ENCODE results near the gene LCT. TPM values are rescaled to one million over a fixed set of nuclear protein-coding genes. Genes with fewer than 3 reads are reported as not detected.

LCT gene
- total and polyA plus RNA-seq, 8 donors: 0.58 to 12.3 TPM; not detected in 6

DNA sequence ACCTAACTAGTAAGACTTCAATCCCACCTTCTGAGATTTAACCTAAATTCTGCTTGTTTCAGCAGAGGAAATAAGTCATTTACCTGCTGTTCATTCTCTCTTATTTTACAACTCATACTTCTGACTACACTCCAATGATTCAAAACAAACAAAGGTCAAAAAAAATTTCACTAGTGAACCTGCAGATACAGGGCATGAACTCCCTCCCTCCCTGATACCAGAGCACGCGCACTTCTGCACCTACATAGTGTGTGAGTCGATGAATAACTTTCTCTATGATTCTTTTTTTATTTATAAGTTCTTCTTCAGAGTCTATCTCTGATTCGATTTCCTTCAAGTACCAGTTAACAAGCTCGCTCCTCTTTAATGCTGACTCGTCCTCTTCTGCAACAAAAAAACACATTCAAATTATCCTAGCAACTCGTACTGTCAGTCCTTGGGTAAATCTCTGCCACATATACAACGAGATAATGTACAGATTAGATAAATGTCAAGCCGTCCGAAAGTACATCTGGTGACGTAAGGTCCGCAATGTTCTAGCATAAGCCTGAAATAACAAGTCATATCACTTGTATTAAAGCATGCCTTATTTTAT, 7.4 kb upstream of the LCT start:
- Histone ChIP-seq H3K4me3 (no peak overlapping the region), H3K27me3 (no peaks in the 10 kb centered on the region), H3K27ac (no peak overlapping the region), H3K9me3 (no peaks in the 10 kb centered on the region), H3K4me1 (peaks cover 0 to 10% (median 0%) of the 10 kb centered on the region in 4 donors), H3K36me3 (peaks cover 6 to 74% (median 72%) of the 10 kb centered on the region in 4 donors)
- WGBS, 5 donors: 77 to 85% (median 83%) methylated on average over 12 of the region's 12 CpGs
- TF ChIP-seq POLR2A (IDR thresholded peaks at IDR 0.05): no peak
- TF ChIP-seq POLR2AphosphoS5 (IDR thresholded peaks at IDR 0.05): no peak
- TF ChIP-seq, protein P1, sequence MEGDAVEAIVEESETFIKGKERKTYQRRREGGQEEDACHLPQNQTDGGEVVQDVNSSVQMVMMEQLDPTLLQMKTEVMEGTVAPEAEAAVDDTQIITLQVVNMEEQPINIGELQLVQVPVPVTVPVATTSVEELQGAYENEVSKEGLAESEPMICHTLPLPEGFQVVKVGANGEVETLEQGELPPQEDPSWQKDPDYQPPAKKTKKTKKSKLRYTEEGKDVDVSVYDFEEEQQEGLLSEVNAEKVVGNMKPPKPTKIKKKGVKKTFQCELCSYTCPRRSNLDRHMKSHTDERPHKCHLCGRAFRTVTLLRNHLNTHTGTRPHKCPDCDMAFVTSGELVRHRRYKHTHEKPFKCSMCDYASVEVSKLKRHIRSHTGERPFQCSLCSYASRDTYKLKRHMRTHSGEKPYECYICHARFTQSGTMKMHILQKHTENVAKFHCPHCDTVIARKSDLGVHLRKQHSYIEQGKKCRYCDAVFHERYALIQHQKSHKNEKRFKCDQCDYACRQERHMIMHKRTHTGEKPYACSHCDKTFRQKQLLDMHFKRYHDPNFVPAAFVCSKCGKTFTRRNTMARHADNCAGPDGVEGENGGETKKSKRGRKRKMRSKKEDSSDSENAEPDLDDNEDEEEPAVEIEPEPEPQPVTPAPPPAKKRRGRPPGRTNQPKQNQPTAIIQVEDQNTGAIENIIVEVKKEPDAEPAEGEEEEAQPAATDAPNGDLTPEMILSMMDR (IDR thresholded peaks at IDR 0.05): no peak
- TF ChIP-seq EP300 (IDR thresholded peaks at IDR 0.05): no peak
- intact Hi-C loops (cut with DNase I; ENCODE audit: low total_unique reads): no loop called here
- no peak for DNase-seq

DNA sequence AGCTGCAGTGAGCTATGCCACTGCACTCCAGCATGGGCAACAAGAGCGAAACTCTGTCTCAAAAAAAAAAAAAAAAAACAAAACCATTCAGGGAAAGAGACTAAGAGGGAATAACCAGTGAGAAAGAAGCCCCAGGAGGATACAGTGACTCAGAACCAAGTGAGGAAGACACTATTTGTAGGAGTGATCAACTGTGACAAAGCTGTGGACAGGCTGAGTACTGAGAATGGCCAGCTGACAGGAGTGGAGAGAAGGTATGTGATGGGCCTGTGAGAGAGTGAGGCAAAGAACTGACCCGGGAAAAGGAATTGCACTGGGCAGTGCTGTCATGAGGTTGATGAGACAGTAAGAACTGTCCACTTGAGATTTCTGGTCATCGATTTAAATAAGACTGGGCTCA, 6.7 kb upstream of the LCT start:
- Histone ChIP-seq H3K36me3 (peaks cover 6 to 67% (median 65%) of the 10 kb centered on the region in 4 donors), H3K27me3 (no peaks in the 10 kb centered on the region), H3K27ac (no peak overlapping the region), H3K4me3 (no peak overlapping the region), H3K4me1 (peaks cover 0 to 10% (median 0%) of the 10 kb centered on the region in 4 donors), H3K9me3 (no peaks in the 10 kb centered on the region)
- TF ChIP-seq POLR2AphosphoS5 (IDR thresholded peaks at IDR 0.05) (no peak), POLR2A (IDR thresholded peaks at IDR 0.05) (no peak), EP300 (IDR thresholded peaks at IDR 0.05) (no peak)
- TF ChIP-seq, protein P1 (IDR thresholded peaks at IDR 0.05): no peak
- intact Hi-C loops (cut with DNase I; ENCODE audit: low total_unique reads): no loop called here
- no peak for DNase-seq
- 94 to 97% (median 96%) methylated on average over 3 of the region's 3 CpGs for WGBS, 5 donors

DNA sequence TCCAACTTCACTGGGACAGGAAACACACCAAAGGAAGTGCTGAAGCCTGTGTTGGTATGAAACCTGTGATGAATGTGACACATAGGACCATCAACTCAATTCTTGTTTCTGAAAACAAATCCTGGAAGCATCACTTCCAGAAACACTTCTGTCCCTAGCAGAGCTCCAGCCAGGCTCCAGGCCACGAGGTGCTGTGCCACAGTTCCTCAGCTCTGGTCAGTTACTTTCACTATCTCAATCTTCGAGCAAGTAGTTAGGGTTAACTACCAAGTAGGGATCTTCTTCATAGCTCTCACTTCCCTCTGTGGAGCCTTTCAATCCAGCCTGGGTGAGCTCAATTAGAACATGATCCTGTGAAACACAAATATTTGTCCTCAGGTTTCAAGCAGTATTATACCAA, 3.6 kb upstream of the LCT start:
- peak overlapping the region in 2 of 5 donors; percentile 19 to 55 for H3K27ac ChIP-seq
- no peak for TF ChIP-seq POLR2A (IDR thresholded peaks at IDR 0.05)
- no peaks in the 10 kb centered on the region for H3K27me3 ChIP-seq
- H3K9me3 ChIP-seq: no peaks in the 10 kb centered on the region
- no peak overlapping the region for H3K4me3 ChIP-seq
- WGBS, 5 donors: 56 to 72% (median 60%) methylated on average over 2 of the region's 2 CpGs
- peaks cover 0 to 10% (median 0%) of the 10 kb centered on the region in 4 donors for H3K4me1 ChIP-seq
- H3K36me3 ChIP-seq: peaks cover 3 to 37% (median 36%) of the 10 kb centered on the region in 4 donors
- DNase-seq: peak in 1 of 2 donors; percentile 23
- intact Hi-C loops (cut with DNase I; ENCODE audit: low total_unique reads): no loop called here

DNA sequence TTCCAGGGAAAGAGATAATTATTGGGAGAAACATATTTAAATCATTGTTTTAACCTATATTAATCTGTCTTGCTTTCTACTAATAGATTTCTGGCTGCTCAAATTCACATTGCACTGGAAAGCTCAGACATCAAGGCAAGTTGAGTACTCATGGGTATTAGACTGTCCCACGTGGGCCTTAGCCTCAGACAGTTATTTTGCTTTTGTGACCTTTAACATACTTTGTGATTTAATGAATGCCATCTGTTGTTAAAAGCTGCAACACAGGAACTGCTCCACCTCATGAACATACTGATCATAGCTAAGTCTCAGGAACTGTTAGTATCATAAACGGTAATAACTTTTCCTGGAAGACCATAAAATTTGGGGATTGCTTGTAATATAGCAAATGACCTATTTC, 2.7 kb upstream of the LCT start:
- no peak for TF ChIP-seq POLR2A (IDR thresholded peaks at IDR 0.05)
- TF ChIP-seq EP300 (IDR thresholded peaks at IDR 0.05): no peak
- no peak for TF ChIP-seq POLR2AphosphoS5 (IDR thresholded peaks at IDR 0.05)
- TF ChIP-seq, protein P1 (IDR thresholded peaks at IDR 0.05): no peak
- Histone ChIP-seq H3K4me3 (no peak overlapping the region), H3K27me3 (no peaks in the 10 kb centered on the region), H3K36me3 (peaks cover 3 to 28% (median 27%) of the 10 kb centered on the region in 4 donors), H3K27ac (peak overlapping the region in 2 of 5 donors; percentile 19 to 55), H3K4me1 (peaks cover 0 to 10% (median 0%) of the 10 kb centered on the region in 4 donors), H3K9me3 (no peaks in the 10 kb centered on the region)
- intact Hi-C loops (cut with DNase I; ENCODE audit: low total_unique reads): no loop called here
- peak in 1 of 2 donors; percentile 22 for DNase-seq
- 37 to 67% (median 52%) methylated on average over 2 of the region's 2 CpGs for WGBS, 5 donors

DNA sequence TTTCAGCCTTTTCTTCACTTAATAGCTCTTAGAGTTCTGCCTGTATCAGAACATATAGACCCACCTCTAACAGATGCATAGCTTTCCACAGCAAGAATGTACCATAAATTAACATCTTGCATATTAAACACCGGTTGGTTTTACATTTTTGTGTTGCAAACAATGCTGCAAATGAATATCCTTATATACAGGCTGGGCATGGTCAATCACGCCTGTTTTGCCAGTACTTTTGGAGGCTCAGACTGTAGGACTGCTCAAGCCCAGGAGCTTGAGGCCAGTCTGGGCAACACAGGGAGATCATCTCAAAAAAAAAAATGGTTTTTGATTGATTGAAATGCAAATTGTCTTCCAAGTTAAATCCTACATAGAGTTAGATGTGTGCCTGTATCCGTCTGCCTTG, 1.5 kb upstream of the LCT start:
- Histone ChIP-seq H3K4me1 (peaks cover 0 to 10% (median 0%) of the 10 kb centered on the region in 4 donors), H3K36me3 (peaks cover under 1 to 16% (median 15%) of the 10 kb centered on the region in 4 donors), H3K27ac (no peak overlapping the region), H3K27me3 (no peaks in the 10 kb centered on the region), H3K4me3 (no peak overlapping the region), H3K9me3 (no peaks in the 10 kb centered on the region)
- no peak for DNase-seq
- WGBS, 5 donors: 89 to 95% (median 93%) methylated on average over 3 of the region's 3 CpGs
- intact Hi-C loops (cut with DNase I; ENCODE audit: low total_unique reads): no loop called here
- no peak for TF ChIP-seq POLR2AphosphoS5 (IDR thresholded peaks at IDR 0.05)
- TF ChIP-seq POLR2A (IDR thresholded peaks at IDR 0.05): no peak
- TF ChIP-seq EP300 (IDR thresholded peaks at IDR 0.05): no peak
- TF ChIP-seq, protein P1 (IDR thresholded peaks at IDR 0.05): no peak

Data from stomach (tissue), 9 donors.